ENCODE data around the gene SCARB1. TPM values are rescaled to one million over a fixed set of nuclear protein-coding genes. Genes with fewer than 3 reads are reported as not detected.
A peak's percentile ranks its signal among the peaks of the same experiment; 100 is the strongest.

The SCARB1 gene
- total RNA-seq, 1 donor from 2014 or later = 8.7 TPM

DNA sequence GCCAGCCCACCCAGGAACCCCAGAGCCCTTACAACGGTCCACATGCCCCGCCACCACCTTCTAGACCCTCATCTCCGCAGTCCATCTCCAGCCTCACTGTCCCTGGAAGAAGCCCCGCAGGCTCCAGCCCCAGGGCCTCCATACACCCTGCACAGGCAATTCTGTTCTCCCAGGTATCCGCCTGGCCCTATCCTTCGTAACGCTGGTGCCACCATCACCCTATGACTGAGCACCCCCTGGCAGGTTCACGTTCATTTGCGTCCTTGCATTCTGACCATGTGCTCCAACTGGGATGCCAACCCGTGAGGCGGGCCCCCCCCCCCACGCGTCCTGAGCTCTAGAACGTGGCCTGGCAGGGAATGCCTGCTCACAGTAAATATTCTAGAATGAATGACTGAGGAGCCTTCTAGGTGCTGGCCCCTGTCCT, 675 bp upstream of the SCARB1 start:
- DNase-seq (ENCODE audit: low spot score) = no peak

- no peak for DNase-seq (ENCODE audit: low spot score)
Observed at GRCh38 chr12:124862768-124863415, 772 bp downstream of the SCARB1 start.

DNA sequence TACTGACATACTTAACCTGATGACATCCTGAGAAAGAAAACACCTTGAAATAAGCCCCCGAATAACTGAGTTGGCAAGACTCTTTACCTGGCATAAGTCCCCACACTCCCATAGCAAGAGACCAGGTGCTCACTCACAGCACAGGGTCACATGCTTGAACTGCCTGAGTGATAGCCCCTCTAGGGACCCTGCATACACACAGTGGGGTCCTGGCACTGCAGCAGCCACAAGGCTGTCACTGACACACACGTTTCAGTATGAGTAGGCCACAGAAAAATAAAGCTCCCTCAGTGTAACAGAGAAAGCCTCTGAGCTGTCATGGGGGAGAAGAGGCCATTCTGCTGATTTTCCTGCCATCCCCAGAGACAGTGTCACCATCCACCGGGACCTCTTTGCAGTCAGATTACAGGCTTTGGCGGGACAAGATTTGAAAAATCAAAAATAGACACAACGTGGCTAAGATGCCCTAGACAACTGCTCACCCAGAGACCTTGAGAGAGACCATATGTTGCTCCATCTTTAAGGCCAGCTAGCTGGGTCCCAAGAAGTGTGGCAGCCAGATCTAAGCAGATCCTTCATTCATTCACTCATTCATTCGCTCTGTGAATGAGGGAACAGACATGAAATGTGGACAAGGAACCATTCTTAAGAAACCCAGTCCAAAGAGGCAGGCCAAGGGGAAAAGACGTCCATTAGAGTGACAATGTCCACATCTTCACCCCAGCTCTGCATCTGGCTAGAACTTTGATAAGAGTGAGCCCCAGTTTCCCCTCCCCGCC, 1.6 kb downstream of the SCARB1 start:
- no peak for DNase-seq (ENCODE audit: low spot score)

DNA sequence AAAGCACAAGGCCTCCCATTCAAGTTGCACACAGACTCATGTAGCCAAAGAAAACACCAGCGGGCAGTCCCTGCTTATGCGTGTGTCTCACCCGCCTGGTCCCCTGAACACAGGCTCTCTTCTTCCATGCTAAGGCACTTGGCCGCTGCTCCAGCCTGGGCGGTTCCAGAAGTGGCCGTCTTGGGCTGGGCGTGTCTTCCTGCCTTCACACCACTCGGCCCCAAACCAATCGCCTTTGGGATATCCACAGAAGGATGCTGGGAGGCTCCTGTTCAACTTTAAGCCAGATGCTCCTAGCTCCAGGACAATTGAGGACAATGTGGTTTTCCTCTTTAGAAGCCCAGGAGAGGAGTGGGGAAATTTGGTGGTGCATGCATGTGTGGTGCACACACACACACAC, 2.2 kb downstream of the SCARB1 start:
- peak; percentile 53 for DNase-seq (ENCODE audit: low spot score)

- no peak for DNase-seq (ENCODE audit: low spot score)
Observed at GRCh38 chr12:124857921-124858461, 5.7 kb downstream of the SCARB1 start.

- no peak for DNase-seq (ENCODE audit: low spot score)
Observed at GRCh38 chr12:124856842-124857178, 6.9 kb downstream of the SCARB1 start.

DNA sequence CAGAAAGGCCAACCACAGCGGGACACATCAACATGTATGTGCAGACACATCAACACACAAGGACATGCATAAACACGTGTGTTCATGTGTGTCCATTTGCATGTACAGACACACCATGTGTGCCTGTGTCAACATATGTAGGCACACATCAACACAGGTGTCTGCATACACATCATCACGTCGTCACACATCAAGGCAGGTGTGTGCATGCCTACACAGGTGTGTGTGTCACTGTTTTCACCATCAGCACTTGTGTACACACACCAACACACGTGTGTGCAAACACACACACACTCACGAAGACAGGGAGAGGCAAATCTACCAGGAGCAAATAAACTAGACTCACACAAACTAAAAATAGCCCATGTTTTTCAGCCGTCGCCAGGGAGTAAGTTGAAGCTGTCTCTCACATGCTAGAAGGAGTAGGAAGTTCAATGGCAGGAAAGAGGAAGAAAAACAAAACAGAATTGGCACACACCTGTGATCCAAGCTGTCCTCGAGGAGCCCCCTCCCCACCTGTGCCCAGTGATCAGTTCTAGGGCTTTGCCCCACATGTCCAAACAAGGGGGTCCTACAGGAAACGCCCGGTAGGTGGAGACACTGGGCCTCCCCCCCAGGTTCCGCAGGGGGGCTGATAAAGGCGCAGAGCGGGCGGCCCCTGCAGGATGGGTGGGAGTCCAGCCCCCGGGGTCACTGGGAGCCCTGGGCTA, 7.4 kb downstream of the SCARB1 start:
- no peak for DNase-seq (ENCODE audit: low spot score)

DNA sequence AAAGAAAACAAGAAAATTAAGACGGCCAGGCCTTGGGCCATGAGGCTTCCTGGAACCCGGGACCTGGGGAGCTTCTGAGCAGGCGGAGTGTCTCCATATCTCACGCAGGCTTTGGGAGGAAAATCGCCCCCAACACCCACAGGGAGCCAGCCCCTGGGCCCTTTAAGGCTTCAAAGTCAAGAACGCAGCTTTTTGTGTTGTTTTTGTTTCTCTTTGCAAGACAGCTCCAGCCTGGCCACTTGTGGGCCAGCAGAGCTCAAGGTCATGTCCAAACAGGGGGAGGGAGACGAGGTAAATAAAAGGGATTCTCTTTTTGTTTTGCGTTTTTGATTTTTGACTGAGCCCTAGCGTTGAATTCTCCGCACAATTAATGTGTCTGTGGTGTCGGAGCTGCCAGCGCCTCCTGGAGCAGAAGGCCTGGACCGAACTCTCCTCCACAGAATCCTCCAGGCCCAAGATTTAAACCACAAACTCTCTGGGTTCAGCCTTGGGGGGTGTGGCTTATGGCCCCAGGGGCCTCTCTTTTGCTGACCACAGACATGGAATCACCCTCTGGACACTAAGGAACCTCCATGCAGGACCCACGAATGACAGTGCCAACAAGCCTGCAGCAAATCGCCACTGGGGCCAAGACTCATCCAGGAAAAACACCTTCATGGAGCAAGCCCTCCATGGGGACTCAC, 8.2 kb downstream of the SCARB1 start:
- DNase-seq (ENCODE audit: low spot score) = no peak

DNA sequence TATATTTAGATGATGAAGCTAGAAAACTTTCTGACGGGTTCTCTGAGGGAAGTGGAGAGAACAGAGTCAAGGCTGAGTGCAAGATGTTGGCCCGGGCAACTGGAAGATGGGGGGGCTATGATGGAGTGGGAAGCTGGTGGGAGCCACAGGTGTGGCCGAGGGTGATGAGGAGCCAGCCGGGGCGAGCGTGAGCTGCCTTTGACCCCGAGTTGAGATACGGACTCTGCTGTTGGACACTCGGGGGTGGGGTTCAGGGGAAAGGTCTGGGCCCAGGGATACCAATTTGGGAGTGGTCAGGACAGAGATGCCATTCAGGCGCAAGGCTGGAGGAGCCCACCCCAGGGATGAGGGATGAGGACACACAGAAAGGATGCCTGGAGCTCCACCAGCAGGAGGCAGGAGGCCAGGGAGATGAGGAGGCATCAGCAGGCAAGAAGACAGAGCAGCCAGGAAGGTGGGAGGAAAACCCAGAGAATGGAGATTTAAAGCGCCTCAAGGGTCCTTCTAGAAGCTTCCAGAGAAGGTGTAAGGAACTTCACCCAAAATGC, 9.0 kb downstream of the SCARB1 start:
- DNase-seq (ENCODE audit: low spot score) = no peak

DNA sequence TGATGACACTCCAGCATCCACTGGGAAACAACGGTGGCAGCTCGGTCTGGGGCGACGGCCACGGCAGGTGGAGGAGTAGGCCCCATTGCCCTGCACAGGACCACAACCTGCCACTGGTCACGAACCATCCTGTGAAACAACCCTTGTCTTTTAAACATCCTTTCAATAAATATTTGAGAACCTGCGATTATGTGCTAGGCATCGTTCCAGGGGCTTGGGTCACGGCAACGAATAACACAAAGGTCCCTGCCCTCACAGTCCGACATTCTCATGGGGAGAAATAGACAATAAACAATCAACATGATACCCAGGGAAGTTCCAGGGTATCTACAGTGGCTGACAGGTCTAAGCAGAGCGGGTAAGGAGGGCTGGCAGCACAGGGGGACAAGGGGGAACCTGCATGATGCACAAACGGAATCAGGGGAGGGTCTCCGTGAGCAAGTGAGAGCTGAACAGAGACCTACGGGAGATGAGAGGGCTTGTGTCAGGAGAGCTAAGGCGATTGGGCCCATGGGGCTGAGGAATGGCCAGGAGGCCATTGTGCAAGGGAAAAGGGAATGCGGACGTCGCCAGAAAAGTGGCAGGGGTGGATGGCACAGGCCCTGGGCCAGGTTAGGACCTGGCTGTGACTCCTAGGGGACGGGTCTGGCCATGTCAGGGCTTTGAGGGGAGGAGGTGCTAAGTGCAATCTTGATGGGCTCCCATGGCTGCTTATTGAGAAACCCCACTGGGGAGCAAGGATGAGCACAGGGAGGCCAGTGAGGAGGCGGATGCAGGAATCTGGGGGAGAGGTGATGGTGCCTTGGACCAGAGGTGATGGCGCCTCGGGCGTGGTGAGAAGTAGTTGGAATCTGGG, 9.7 kb downstream of the SCARB1 start:
- no peak for DNase-seq (ENCODE audit: low spot score)

- no peak for DNase-seq (ENCODE audit: low spot score)
Observed at GRCh38 chr12:124852911-124853427, 10.7 kb downstream of the SCARB1 start.

GRCh38 chr12:124852329-124852831, 11.3 kb downstream of the SCARB1 start:
- DNase-seq (ENCODE audit: low spot score) = peak; percentile 72

GRCh38 chr12:124851342-124851741, 12.3 kb downstream of the SCARB1 start:
- no peak for DNase-seq (ENCODE audit: low spot score)

- DNase-seq (ENCODE audit: low spot score) = no peak
Observed at GRCh38 chr12:124849382-124849781, 14.3 kb downstream of the SCARB1 start.

DNA sequence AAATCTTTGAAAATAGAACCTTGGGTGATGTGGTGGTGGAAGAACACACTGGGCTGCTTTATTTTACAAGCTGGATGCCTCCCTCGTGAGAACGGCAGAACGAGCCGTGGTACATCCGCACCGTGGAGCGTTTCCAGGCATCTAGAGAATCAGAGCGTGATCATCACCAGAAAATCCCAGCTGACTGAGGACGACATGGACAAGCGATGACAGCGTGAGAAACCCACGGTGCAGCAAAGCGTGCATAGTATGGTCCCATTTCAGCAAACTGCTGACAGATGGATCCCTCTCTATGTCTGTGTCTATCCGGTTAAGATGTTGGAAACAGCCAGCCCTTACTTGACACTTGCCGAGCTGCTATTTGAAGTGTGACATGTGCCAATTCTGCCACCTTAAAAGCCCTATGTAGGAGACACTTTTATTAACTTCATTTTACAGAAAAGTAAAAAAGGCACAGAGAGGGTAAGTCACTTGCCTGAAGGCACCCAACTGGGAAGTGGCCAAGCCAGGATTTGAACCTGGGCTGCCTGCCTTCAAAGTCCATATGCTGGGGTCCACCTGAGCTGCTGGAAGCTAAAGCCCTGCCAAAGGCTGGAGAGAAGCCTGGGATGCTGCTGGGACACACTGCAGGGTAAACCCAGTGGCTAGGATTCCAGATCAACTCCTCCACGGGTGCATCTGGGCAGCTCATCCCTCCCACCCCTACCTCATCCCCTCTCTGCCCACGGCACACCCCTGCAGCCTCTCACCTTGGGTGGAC, 14.9 kb downstream of the SCARB1 start:
- DNase-seq (ENCODE audit: low spot score) = no peak

DNA sequence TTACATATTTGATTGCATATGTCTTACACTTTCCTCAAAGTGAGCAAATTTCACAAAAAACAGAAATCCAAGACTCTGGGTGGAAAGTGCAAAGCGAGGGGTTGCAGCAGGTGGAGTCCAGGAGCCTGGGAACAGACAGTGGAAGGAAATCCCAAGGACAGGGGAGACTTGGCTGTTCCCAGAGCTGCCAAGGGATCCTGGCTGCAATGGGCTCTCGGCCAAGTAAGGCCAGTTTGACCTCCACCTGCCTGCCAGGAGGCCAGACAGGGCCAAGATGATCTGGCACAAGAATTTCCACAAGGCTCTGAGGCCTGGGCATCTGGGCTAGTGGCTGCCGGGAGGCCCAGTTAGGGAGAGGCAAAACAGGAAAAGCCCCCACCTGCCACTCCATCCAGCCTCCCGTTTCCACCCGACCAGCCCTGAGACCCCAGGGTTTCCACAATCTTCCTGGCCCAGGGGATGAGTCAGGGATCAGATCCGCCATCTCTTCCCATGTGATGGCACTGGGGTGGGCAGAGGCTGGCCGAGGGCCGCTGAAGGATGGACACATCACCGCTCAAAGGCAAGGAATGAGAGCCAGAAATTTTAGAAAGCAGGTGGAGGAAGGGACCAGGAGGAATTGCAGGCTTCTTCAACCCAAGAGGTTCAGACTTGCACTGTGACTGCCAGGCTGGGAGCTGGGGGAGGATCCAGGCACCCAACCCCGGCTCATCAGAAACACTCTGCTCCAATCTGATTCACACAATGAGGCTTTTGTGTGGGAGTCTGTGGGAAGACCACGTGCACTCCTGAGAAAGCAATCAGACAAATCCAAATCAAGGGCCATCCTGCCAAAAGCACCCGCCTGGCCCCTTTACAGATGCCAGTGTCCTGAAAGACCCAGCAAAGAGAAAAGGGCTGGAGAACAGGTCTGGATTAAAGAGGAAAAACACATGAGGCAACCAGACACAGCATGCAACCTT, 16.3 kb downstream of the SCARB1 start:
- DNase-seq (ENCODE audit: low spot score) = no peak

DNA sequence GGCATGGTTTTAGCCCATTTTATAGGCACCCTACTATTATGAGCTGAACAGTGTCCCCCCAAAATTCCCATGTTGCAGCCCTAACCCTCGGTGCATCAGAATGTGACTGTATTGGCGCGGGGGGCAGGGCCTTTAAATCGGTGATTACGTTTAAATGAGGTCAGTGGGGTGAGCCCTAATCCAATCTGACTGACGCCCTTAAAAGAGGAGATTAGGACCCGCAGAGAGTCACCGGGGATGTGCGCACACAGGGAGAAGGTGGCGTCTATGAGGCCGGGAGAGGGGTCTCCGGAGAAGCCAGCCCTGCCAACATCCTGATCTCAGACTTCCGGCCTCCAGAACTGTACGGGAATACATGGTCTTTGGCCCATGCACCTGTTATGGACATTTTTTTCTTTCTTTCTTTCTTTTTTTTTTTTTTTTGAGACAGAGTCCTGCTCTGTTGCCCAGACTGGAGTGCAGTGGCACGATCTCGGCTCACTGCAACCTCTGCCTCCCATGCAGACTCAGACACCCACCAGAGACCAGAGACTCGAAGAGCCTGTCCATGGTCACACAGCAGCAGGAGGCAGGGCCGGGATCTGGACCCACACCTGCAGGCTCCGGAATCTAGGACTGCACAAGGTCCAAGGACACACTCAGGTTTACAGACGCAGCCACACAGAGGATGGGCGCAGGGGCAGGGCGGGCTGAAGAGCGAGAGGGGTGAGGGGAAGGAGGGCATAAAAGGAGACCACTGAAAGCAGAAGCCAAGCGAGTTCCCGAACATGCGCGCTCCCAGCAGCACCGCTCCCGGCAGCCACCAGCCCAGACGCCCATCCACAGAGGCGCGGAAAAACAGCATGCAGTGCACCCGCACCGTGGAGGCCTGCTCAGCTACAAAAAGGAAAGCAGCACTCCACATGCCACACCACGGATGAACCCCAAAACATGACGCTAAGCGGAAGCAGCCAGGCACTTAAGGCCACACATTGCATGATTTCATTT, 19.0 kb downstream of the SCARB1 start:
- DNase-seq (ENCODE audit: low spot score) = no peak
